HEK293 (cell line): ENCODE results near the gene PEPD.

ENCODE experiments used
- ZNF214 ChIP-seq: fragments of 450-650 bp; formaldehyde crosslinking; IDR thresholded peaks from 2 replicates; pipeline ENCODE4 v1.5.1; 2017; ENCODE audit warnings: missing biosample characterization, mild to moderate bottlenecking, missing genetic modification characterization, borderline replicate concordance
- ZNF24 ChIP-seq: fragments of 450-650 bp; formaldehyde crosslinking; IDR thresholded peaks from 2 replicates; pipeline ENCODE4 v1.5.1; 2016; ENCODE audit warnings: missing biosample characterization, missing genetic modification characterization
- ZNF785 ChIP-seq: fragments of 450-650 bp; formaldehyde crosslinking; IDR thresholded peaks from 2 replicates; pipeline ENCODE4 v1.5.1; 2016; ENCODE audit warnings: missing biosample characterization, missing genetic modification characterization
- TF ChIP-seq, protein P1 (sequence below): fragments of 450-650 bp; formaldehyde crosslinking; IDR thresholded peaks from 2 replicates; pipeline ENCODE4 v1.5.1; 2016; ENCODE audit warnings: missing biosample characterization, missing genetic modification characterization

DNA sequence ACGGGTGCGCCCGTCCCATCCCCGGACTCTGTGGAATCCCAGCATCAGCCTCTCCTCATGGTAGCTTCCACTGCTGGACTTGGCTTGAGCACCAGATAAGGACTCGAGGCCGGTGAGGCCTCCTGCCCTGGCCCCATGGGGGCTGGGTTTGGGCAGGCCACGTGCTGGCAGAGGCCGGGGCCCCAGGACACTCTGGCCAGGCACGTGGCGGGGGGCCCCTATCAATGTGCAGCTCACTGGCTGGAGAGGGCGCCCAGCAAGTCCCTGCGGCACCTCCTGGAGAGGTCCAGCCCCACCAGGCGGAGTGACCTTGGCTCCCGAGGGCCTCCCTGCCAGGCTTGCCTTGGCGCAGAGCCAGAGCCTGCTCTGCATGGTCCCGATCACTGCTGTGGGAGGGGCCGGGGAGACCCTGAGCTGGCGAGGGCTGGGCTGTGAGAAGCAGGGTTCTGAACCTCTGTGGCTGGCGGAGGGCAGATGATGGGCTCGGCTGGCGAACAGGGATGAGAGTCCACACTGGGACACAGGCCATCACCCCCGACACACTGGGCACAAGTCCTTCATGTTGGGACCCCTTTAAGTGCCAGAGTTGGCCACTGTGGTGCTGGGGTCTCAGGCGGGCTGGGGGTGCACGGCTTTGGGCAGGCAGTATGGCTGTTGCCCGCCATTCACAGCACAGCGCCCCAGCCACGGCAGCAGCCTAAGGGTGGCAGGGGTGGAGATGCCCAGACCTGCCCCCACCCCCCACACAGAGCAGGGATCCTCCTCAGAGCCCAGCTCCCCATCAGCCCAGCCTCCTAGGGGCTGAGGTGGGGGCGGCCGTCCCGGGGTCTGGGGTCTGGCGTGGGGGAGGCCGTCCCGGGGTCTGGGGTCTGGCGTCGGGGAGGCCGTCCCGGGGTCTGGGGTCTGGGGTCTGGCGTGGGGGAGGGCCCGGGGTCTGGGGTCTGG lies 129.0 kb downstream of the PEPD start:
- TF ChIP-seq, protein P1, sequence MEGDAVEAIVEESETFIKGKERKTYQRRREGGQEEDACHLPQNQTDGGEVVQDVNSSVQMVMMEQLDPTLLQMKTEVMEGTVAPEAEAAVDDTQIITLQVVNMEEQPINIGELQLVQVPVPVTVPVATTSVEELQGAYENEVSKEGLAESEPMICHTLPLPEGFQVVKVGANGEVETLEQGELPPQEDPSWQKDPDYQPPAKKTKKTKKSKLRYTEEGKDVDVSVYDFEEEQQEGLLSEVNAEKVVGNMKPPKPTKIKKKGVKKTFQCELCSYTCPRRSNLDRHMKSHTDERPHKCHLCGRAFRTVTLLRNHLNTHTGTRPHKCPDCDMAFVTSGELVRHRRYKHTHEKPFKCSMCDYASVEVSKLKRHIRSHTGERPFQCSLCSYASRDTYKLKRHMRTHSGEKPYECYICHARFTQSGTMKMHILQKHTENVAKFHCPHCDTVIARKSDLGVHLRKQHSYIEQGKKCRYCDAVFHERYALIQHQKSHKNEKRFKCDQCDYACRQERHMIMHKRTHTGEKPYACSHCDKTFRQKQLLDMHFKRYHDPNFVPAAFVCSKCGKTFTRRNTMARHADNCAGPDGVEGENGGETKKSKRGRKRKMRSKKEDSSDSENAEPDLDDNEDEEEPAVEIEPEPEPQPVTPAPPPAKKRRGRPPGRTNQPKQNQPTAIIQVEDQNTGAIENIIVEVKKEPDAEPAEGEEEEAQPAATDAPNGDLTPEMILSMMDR = no peak
- TF ChIP-seq ZNF785 (tag by site-specific recombination) (no peak), ZNF214 (tag by site-specific recombination) (no peak), ZNF24 (no peak)
